ENCODE data around the gene MAFF.

MAFF gene

DNA sequence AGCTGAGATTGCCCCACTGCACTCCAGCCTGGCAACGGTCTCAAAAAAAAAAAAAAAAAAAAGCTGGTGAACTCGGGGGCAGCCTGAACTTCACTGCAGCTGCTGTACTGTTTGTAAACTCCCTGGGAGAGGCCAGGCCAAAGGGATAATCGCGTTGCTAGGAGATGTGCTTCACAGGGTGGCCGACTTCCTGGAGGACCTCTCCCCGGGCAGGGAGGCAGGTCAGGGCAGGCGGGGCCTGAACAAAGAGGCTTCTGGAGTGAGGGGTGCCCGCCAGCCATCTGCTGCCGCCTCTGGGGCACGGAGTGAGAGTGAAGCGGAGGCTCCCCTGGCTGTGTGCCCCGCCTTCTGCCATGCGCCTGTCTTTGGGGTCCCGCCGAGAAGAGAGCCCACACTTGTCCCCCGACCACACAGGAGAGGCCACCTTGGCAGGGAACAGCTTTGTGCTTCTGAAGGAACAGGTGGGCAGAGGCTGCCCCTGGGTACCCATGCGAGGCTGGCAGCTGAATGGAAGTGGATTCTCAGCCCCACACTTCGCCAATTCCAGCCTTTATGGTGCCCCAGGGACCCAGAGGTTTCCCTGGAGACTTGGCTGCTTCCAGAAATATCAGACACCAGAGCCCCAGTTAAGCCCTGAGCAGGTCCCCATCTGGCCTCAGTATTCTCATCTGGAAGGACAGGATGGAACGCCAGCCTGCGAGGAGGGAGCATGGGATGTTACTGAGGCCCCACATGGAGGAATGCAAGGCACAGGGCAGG lies 41.4 kb downstream of the MAFF start:
- DNase-seq (ENCODE audit: low read depth): no peak
- TF ChIP-seq, protein P1, sequence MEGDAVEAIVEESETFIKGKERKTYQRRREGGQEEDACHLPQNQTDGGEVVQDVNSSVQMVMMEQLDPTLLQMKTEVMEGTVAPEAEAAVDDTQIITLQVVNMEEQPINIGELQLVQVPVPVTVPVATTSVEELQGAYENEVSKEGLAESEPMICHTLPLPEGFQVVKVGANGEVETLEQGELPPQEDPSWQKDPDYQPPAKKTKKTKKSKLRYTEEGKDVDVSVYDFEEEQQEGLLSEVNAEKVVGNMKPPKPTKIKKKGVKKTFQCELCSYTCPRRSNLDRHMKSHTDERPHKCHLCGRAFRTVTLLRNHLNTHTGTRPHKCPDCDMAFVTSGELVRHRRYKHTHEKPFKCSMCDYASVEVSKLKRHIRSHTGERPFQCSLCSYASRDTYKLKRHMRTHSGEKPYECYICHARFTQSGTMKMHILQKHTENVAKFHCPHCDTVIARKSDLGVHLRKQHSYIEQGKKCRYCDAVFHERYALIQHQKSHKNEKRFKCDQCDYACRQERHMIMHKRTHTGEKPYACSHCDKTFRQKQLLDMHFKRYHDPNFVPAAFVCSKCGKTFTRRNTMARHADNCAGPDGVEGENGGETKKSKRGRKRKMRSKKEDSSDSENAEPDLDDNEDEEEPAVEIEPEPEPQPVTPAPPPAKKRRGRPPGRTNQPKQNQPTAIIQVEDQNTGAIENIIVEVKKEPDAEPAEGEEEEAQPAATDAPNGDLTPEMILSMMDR (IDR thresholded peaks at IDR 0.05; ENCODE audit: control insufficient read depth, extremely low read depth, insufficient read depth): no peak
- no peak overlapping the region for H3K4me3 ChIP-seq (ENCODE audit: low read depth, low read length)

DNA sequence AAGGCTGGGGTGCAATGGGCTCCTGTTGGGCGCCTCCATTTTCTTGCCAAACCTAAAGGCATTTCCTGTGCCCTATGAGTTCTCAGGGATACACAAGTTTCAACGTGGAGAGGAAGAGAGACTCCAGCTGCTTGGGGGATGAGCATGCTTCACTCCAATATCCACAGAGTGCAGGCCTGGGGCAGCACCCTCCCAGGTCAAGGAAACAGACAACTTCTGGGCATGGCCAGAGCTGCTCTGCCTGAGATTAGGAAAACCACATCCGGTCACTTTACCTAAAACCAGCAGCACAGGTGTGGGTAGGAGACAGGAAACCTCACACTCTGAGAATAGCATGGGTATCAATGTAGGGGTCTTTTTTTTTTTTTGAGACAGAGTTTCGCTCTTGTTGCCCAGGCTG lies 42.3 kb downstream of the MAFF start:
- no peak overlapping the region for H3K4me3 ChIP-seq (ENCODE audit: low read depth, low read length)
- DNase-seq (ENCODE audit: low read depth): no peak
- TF ChIP-seq, protein P1 (IDR thresholded peaks at IDR 0.05; ENCODE audit: control insufficient read depth, extremely low read depth, insufficient read depth): no peak

DNA sequence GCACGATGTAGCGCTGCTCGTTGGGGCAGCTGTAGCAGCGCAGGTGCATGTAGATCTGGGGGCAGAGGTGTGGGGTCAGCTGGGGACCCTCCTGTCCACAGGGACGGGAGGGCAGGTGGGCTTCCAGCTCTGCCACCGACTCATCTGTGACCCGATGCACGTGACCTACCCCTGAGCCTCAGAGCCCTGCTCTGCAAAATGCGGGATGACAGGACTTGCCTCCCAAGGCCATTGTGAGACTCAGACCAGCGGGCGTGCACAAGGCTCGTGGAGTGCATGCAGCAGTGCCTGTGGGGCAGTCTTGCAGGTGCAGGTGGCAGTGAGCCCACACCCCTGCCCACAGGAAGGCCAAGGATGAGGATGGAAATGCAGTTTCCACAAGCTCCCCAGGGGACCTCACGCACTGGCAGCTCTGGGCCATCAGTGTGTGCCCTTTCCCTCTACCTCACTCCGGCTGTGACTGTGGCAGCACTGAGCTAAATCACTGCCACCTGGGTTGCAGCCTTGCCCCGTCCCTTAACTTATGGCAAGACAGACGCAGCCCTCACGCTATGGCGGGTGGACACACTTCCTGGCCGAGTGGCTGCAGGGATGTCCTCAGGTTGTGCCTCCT lies 44.4 kb downstream of the MAFF start:
- H3K4me3 ChIP-seq (ENCODE audit: low read depth, low read length): no peak overlapping the region
- no peak for DNase-seq (ENCODE audit: low read depth)
- TF ChIP-seq, protein P1 (IDR thresholded peaks at IDR 0.05; ENCODE audit: control insufficient read depth, extremely low read depth, insufficient read depth): no peak

DNA sequence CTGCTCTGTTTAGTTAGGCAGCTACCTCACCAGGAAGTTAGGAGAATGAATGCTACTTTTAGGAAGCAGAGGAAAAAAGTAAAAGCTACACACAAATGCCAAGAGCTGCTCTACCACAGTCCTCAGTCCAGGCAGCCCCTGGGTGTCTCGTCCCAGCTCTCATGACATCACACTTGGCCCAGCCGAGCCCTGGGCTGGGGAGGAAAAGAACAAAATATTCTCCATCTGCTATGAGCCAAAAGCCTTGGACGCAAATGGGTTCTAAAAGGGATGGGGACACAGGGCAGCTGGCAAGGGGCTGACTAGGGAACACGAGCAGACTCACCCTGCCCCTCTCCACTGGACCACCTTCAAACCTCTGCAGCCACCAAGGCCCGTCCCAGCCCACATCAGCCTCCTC lies 44.9 kb downstream of the MAFF start:
- TF ChIP-seq, protein P1 (IDR thresholded peaks at IDR 0.05; ENCODE audit: control insufficient read depth, extremely low read depth, insufficient read depth): no peak
- no peak overlapping the region for H3K4me3 ChIP-seq (ENCODE audit: low read depth, low read length)
- DNase-seq (ENCODE audit: low read depth): no peak

DNA sequence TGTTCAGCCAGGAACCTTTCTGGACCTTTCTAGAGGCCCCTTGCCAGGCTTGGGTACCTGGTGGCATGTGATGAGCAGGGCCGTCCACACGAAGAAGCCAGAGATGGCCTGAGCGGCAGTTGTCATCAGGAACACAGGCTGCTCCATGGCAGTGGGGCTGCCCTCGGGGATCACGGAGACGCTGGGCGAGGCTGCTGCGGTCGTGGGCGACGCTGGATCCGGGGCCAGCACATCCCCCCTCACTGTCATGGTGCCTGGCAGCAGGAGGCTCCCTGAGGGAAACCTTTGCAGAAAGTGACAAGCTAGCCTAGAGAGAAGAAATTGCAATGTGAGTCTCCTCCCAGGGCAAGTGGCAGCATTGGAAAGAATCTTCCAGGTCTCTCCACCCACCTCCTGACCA lies 45.9 kb downstream of the MAFF start:
- DNase-seq (ENCODE audit: low read depth): no peak
- TF ChIP-seq, protein P1 (IDR thresholded peaks at IDR 0.05; ENCODE audit: control insufficient read depth, extremely low read depth, insufficient read depth): no peak
- H3K4me3 ChIP-seq (ENCODE audit: low read depth, low read length): no peak overlapping the region

DNA sequence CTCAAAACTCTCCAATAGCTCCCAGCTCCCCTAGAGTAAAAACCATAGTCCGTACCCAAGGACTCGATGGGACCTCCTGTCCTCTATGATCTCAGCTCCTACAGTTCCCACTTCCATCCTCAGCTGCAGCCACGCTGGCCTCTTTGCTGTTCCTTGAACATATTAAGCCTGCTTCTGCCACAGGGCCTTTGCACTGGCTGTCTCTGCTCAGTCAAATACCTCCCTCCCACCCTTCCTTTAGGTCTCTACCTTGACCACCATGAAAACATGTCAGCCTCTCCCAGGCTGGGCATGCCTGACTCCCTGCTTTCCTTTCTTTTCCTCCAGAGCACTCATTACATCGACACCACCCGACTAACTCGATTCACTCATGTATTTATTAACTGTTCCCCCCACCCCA lies 46.5 kb downstream of the MAFF start:
- TF ChIP-seq, protein P1 (IDR thresholded peaks at IDR 0.05; ENCODE audit: control insufficient read depth, extremely low read depth, insufficient read depth): no peak
- H3K4me3 ChIP-seq (ENCODE audit: low read depth, low read length): no peak overlapping the region
- no peak for DNase-seq (ENCODE audit: low read depth)
